Glomerular endothelial cell (primary cell): ENCODE data around the gene PTDSS2. TPM values are rescaled to one million over a fixed set of nuclear protein-coding genes. Genes with fewer than 3 reads are reported as not detected.

ENCODE experiments used
- DNase-seq: peaks from one replicate; pipeline ENCODE4 v3.0.0-alpha.2; 2011; ENCODE audit warnings: low read depth, low spot score; ENCODE audit errors: extremely low read depth
- total RNA-seq: library from RNA; depleted of rRNA; stranded (reverse); fragments of >200 nt; gene quantifications from 2 replicates; pipeline ENCODE4 v1.2.3, GENCODE V29; 2015

The PTDSS2 gene
- total RNA-seq, 1 donor from 2014 or later = 68.8 TPM

DNA sequence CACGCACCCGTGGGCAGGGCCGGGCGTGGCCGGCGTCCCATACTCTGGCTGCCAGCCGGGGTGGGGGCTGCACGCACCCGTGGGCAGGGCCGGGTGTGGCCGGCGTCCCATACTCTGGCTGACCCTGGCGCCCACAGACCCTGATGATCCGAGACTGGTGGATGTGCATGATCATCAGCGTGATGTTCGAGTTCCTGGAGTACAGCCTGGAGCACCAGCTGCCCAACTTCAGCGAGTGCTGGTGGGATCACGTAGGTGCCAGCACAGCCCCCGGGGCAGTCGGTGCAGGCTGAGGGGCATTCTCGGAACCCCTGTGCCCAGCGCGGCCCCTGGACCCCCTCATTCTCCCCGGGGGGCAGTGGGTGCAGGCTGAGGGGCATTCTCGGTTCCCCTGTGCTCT is 38.0 kb downstream of the PTDSS2 start:
- no peak for DNase-seq

DNA sequence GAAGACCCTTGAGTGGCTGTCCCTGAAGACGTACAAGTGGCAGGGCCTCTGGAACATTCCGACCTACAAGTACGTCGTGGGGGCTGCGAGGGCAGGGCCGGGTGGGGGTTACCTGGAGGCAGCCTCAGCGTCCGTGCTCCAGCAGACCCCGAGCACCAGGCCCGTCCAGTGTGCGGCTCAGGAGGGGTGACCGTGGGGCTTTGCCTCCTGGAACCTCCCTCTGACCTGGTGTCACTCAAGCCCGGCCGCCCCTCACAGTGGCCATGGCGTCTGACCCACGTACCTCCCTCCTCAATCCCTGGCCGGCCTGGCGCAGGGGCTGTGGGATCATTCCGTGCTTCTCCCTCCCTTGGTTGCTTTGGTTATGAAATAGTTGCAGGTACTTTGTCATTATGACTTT is 38.5 kb downstream of the PTDSS2 start:
- no peak for DNase-seq

DNA sequence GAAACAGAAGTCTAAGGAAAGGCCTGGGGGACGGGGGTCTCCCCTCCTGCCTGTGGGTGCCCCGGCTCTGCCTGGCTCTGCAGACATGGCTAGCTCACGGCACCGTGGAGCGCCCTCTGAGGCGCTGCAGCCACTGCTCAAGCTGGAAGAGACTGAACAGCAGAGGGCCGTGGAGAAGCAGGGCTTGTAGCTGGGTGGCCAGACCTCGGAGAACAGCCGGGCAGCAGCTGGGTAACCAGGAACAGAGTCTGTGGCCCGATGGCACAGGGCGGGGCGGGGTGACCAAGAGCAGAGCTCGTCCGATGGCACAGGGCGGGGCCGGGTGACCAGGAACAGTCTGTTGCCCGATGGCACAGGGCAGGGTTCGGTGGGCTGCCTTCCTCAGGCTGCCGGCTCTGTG is 38.9 kb downstream of the PTDSS2 start:
- DNase-seq = no peak

DNA sequence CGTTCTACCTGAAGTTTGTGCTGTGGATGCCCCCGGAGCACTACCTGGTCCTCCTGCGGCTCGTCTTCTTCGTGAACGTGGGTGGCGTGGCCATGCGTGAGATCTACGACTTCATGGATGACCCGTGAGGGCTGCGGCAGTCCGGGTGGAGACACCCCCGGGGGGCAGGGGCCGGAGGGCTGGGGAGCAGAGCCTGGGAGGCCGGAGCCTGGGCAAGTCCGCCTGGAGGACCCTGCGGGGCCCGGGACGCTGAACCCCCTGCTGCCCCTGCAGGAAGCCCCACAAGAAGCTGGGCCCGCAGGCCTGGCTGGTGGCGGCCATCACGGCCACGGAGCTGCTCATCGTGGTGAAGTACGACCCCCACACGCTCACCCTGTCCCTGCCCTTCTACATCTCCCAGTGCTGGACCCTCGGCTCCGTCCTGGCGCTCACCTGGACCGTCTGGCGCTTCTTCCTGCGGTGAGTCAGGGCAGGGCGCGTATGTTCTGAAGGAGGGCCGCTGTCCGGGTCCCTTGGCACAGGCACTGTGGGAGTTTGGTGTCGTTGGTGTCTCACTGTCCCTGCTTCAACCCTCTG is 39.6 kb downstream of the PTDSS2 start:
- DNase-seq = no peak

DNA sequence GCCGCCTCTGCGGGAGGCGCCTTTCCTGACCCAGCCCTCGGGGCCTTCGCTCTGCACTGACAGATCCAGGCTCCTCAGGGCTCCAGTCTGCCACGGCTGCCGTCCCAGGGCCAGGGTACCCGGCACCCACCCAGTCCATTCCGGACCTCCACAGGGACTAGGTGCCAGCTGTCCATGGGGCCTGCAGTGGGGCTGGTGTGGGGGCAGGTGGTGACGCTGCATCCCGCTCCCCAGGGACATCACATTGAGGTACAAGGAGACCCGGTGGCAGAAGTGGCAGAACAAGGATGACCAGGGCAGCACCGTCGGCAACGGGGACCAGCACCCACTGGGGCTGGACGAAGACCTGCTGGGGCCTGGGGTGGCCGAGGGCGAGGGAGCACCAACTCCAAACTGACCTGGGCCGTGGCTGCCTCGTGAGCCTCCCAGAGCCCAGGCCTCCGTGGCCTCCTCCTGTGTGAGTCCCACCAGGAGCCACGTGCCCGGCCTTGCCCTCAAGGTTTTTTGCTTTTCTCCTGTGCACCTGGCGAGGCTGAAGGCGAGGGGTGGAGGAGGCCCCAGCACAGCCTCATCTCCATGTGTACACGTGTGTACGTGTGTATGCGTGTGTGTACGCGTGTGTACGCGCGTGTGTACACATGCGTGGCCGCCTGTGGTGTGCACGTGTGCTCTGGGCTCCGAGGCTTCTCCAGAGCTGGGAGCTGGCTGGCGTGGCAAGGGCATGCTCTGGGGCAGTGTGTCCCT is 40.3 kb downstream of the PTDSS2 start:
- no peak for DNase-seq

DNA sequence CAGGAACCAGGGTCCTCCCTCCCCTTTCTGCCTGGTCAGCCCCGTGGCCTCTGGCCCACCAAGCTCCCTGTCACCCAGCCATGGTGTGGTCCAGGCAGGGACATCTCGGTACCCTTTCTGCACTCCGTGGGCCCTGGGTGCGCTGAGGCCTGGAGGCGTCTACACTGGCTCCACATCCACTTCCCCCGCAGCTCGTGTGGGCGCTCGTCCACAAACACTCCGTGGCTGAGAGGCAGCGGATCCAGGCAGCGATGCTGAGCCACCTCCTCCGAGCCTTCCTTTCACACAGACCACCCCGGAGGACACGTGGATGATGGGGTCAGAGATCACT is 40.8 kb downstream of the PTDSS2 start:
- DNase-seq = no peak

DNA sequence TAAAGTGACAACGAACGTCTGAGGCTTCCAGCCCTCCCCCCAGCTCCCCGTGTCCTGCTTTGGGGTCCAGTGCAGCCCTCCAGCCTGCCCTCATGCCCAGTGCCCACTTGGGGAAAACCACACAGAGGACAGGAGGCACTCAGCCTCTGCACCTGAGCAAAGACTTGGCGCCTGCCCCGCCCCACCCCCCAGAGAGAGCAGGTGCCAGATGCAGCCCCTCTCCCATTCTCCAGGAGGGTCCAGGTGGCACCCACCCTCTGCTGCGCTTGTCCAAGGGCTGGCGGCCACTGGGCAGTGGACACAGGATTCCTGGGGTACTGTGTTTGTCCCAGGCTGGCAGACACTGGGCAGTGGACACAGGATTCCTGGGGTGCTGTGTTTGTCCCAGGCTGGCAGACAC is 41.3 kb downstream of the PTDSS2 start:
- DNase-seq = no peak

DNA sequence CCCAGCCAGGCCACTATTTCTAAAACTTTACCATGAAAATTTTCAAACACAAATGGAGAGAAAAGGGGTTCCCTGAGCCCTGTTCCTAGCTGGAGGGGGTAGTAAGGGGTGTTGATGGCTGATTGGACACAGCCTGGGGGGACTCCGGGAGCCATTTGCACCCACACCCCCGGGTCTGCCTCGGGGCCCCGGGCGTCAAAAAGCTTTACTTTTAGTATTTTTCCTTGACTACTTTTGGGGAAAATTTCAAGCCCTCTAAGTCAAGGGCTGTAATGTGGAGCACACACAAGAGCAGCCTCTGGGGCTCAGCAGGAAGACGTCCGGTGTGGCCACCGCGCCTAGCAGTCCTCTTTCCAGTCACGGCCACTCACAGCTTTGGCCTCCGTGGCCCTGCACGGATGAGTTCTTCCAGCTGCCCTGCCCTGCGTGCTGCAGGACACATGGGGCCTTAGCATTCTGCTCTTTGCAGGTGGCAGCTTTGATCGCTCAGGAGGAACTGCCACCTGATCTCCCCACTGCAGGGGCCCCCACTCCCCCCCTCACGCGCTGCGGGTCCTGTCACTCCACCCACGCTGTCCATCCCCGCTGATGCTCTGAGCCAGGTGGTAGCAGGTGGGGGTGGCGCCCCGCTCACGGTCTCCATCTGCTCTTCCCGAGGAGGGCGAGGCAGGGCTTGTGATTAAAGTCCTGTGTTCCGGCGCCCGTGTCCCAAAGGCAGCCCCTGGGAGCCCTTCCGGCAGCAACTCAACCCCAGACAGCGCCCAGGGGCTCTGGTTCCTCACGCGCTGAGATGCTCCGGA is 42.5 kb downstream of the PTDSS2 start:
- DNase-seq = no peak

DNA sequence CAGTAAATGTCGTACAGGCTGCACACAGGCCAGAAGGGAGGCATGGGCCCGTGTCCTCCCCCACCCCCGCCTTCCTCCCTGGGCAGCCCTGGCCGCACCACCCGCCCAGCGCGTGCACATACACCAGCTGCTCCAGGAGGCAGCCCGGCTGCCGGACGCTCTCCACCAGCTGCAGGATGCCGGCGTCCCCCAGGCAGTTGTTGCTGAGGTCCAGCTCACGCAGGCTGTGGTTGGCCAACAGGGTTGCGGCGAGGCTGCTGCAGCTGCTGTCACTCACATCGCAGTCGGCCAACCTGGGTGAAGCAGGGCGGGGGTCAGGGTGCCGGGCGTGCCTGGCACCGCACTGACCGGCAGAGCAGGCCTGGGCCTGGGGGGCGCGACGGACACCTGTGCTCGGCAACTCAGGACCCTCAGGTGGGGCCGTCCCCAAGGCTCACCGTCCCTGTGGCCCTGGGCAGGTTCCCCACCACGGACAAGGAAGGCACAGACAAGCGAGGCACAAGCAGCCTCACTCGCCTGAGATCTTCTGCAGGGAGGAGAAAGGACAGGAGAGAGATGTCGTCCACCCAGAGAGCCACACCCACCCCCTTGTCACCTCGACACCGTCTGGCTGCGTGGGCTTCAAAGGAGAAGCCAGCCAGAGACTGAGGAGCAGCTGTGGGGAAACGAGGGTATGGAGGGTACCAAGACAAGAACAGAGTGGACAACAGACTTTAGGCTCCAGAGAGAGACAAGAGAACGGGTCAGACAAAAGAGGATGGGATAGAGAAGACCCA is 44.9 kb downstream of the PTDSS2 start:
- no peak for DNase-seq

DNA sequence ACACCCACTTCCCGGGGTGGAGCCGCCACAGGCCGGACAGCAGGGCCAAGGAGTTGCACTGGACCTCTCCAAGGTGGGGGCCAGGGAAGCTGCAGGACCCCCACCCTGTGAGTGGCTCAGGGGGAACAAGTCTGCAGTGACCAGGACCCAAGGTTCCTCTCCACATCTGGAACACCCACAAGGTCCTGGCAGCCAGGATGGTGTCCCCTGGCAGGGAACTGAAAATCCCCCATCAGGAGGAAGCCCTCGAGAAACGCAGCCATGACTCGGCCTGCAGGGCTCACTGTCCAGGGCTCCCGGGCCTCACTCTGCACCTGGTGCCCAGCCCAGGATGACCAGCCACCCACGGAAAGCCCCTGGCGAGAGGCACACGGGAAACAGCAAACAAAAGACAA is 45.5 kb downstream of the PTDSS2 start:
- no peak for DNase-seq

DNA sequence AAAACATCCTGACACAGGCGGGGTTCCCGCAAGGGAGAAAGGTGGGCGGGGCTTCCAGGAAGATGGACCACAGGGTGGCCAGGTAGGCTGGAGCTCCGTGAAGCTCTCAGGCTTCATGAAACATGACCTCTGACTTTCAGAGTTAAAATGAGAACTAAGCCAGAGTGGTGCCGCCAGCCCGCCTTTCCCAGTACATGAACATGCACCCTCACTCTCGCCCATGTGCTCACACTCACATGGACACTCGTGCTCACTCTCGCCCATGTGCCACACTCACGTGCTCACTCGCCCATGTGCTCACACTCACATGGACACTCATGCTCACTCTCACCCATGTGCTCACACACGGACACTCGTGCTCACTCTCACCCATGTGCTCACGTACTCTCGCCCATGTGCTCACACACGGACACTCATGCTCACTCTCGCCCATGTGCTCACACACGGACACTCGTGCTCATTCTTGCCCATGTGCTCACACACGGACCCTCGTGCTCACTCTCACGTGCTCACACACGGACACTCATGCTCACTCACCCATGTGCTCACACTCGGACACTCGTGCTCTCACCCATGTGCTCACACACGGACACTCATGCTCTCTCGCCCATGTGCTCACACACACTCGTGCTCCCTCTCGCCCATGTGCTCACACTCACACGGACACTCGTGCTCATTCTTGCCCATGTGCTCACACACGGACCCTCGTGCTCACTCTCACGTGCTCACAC is 46.9 kb downstream of the PTDSS2 start:
- DNase-seq = no peak

DNA sequence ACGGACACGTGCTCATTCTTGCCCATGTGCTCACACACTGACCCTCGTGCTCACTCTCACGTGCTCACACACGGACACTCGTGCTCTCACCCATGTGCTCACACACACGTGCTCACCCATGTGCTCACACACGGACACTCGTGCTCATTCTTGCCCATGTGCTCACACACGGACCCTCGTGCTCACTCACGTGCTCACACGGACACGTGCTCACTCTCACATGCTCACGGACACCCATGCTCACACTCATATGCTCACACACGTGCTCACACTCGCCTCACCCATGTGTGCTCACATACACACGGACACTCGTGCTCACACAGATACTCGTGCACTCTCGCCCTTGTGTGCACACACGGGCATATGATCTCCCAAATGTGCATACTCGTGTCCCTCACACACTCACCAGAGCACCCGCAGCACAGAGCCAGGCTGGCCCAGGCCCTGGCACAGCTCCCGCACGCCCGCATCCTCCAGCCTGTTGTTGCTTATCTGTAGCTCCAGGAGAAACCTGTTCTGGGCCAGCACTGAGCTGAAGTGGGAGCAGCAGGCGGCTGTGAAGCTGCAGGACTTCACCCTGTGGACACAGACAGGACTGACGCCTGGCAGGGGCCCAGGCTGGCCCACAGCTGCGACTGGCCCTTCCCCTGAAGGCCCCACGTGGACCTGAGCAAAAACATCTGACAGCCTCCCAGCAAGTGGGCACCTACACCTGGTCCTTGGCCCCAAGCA is 47.7 kb downstream of the PTDSS2 start:
- DNase-seq = no peak

DNA sequence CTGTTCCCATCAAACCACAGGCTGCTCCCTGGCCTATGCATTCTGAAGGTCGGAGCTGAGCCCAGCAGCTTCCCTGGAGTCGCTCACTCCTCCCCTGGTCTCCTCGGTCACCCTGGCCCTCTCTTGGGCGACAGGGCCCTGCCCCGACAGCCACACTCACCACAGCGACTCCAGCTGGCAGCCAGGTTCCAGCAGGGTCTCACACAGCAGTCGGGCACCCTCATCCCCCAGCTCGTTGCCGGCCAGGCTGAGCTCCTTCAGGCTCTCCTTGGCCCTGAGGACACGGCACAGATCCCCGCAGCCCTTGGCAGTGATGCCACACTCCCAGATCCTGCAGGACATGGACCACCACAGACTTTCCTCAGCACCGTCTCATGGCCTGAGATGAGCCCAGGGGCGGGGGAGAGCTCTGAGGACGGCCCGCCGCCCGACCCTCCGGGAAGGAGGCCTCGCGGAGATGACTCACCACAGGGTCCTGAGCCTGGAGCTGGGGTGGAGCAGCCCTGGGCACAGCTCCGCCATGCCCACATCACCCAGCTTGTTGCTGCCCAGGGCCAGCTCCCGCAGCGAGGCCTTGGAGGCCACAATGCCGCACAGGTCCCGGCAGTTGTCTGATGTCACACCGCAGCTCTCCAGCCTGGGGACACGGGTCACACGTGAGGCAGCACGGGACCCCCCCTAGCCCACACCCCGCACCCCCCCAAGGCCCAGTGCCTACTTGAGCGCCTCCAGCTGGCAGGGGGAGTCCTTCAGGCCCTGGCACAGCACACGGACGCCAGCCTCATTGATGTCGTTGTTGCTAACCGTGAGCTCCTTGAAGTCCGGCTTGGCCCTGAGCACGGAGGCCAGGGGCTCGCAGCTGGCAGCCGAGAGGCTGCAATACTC is 48.5 kb downstream of the PTDSS2 start:
- no peak for DNase-seq

DNA sequence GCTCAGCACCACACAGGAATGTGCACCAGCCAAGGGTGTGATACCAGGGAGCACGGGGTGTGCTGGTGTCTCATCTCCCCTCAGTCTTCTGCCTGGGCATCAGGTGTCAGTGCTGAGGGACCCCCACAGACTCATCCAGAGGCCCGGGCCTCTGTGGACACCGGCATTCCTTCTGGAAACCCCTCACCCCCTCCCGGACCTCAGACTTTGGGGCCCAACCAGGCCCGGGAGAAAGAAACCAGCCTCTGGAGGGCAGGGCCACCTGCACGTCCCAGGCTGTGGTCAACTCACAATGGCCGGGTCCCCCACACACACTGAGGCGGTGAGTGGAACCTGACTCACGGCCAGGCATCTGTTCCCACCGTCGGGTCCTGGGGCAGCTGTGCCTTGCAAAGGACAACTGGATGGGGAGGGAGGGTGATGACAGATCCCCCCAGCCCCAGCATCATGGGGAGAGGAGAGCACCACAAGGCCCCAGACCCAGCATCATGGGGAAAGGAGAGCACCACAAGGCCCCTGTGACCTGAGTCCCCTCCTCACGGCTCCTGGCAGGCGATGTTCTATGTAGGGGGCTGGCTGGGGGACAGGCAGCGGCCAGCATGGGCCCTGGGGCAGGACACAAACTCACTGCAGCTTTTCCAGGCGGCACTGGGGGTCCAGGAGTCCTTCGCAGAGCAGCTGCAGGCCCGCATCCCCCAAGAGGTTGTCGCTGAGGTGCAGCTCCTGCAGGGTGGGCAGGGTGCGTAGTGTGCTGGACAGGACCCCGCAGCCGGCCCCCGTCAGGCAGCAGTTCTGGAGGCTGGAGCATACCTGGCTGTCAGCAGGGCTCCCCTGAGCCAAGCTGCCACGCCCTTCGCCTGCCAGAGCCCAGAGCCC is 49.4 kb downstream of the PTDSS2 start:
- DNase-seq = no peak

DNA sequence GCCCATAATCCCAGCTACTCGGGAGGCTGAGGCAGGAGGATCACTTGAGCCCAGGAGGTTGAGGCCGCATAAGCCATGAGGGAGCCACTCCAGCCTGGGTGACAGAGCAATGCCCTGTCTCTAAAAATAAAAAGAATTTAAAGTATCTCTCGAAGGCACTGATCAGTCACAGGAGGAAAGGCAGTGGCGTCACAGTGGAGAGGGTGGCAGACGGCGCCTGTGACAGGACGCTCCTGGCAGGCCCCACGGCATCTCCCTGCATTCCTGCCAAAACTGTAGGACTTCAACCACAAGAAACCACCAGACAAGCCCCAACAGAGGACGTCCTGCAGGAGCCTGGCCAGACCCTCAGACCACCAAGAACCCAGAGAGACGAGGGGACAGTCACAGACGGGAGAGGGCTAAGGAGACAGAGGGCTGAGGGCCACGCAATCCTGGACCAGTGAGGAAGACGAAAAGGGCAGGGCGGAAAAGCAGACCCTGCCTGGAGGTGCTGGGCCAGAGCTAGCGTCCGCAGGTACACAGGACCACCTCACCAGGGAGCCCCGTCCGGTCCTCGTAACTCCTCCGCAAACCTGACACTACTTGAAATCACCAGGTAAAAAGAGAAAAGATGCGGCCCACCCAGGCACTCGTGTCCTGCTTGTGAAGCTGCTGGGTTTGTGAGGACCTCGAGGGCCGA is 51.1 kb downstream of the PTDSS2 start:
- DNase-seq = no peak

DNA sequence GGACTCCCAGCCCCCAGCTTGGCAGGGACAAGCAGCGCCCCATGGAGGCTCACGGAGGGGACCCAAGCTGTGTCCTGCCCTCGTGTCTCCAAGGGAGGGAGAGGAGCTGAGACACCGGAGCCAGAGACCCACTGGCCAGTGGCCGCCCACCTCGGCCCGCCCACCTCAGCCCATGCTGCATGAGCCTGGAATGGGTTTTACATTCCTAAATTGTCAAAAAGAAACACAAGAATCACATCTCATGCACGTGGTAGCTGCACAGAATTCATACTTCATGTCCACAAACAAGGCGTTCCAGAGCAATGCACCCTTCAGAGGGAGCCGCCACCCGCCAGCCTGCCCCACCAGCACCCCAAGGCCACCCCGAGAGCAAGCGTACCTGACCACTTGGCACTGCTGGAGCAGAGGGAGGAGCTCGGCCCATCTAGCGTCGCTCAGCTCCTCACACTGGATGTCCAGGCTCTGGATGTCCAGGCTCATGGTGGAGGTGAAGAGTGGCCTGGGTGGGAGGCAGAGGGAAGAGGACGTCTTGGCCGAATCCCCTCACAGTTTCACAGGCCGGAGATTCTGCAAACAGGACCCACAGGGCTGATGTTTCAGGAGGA is 51.7 kb downstream of the PTDSS2 start:
- no peak for DNase-seq
